Transverse colon (tissue), 4 donors: ENCODE results near the gene KLK1. TPM values are rescaled to one million over a fixed set of nuclear protein-coding genes. Genes with fewer than 3 reads are reported as not detected.

ENCODE experiments used
- DNase-seq: peaks from one replicate; pipeline ENCODE4 v3.0.0-alpha.2; 2019
- H3K27ac ChIP-seq, 4 donors: fragments of 200-600 bp; sonication (generic); 2 replicates each; pipeline ENCODE4 v1.5.1; 2016 to 2018; ENCODE audit warnings: inconsistent platforms in 4 of 4
- H3K27me3 ChIP-seq: fragments of 200-600 bp; sonication (generic); 2 replicates; pipeline ENCODE4 v1.5.1; 2017; ENCODE audit warnings: inconsistent platforms
- H3K36me3 ChIP-seq, 4 donors: fragments of 200-600 bp; sonication (generic); 2 replicates each; pipeline ENCODE4 v1.5.1; 2017 to 2019; ENCODE audit warnings: inconsistent platforms in 4 of 4
- H3K4me1 ChIP-seq, 4 donors: fragments of 200-600 bp; sonication (generic); 2 replicates each; pipeline ENCODE4 v1.5.1; 2017 to 2020; ENCODE audit warnings: inconsistent platforms in 4 of 4
- H3K4me3 ChIP-seq, 4 donors: fragments of 200-600 bp; sonication (generic); 1 replicate in 1 of 4; 2 replicates in 3 of 4; pipeline versions ENCODE4 v1.5.1 to v1.6.1; 2017 to 2019; ENCODE audit warnings: inconsistent platforms in 4 of 4
- H3K9me3 ChIP-seq, 2 donors: fragments of 200-600 bp; sonication (generic); 2 replicates each; pipeline ENCODE4 v1.5.1; 2017 to 2019; ENCODE audit warnings: inconsistent platforms in 2 of 2
- EP300 ChIP-seq: sonication (generic); formaldehyde crosslinking; IDR thresholded peaks from one replicate; pipeline ENCODE4 v1.6.1; 2017; ENCODE audit warnings: antibody characterized with exemption, low read depth
- POLR2A ChIP-seq: fragments of 450-650 bp; IDR thresholded peaks from one replicate; pipeline ENCODE4 v1.6.1; 2016; ENCODE audit warnings: antibody characterized with exemption, mild to moderate bottlenecking, moderate library complexity
- POLR2AphosphoS5 ChIP-seq, 3 donors: sonication (generic); formaldehyde crosslinking; IDR thresholded peaks; one replicate each; pipeline ENCODE4 v1.6.1; 2016; ENCODE audit warnings: antibody characterized with exemption in 3 of 3
- WGBS, 2 donors: methylation state at CpG; one replicate each; pipeline ENCODE4 v1.1.5; 2018; ENCODE audit warnings: low coverage in 1 of 2; 5-methylcytosine and 5-hydroxymethylcytosine counted together
- in situ Hi-C, 4 donors: fragments of 200-750 bp; cut with MboI; loops; one replicate each; pipeline versions ENCODE4 v1.15.0 to v1.15.1; 2017; ENCODE audit warnings: low sequenced_read_pairs in 3 of 4, low pct_ligation_motif_present in 1 of 4, low pct_unique_long_range_greater_than_20kb in 1 of 4
- intact Hi-C: fragments of 100-400 bp; cut with DNase I; formaldehyde crosslinking; loops from one replicate; pipeline ENCODE4 v1.15.1; 2023; ENCODE audit warnings: low total_unique reads
- total RNA-seq, 4 donors: library from RNA; depleted of rRNA; stranded (reverse); fragments of >200 nt; gene quantifications; one replicate each; pipeline ENCODE4 v1.1.0, GENCODE V29; 2016
- TF ChIP-seq, protein P1 (sequence below), 5 experiments: fragments of 200-600 bp in 3 of 5; fragments of 450-650 bp in 2 of 5; sonication (generic) in 3 of 5; IDR thresholded peaks; 1 replicate in 2 of 5; 2 replicates in 3 of 5; pipeline ENCODE4 v1.5.1; 2016 to 2017; ENCODE audit warnings: antibody characterized with exemption in 5 of 5, inconsistent platforms in 3 of 5, mild to moderate bottlenecking in 2 of 5, moderate library complexity in 1 of 5

The KLK1 gene
- total RNA-seq, 4 donors from 2014 or later = 17.0 to 150 (median 35.4) TPM

DNA sequence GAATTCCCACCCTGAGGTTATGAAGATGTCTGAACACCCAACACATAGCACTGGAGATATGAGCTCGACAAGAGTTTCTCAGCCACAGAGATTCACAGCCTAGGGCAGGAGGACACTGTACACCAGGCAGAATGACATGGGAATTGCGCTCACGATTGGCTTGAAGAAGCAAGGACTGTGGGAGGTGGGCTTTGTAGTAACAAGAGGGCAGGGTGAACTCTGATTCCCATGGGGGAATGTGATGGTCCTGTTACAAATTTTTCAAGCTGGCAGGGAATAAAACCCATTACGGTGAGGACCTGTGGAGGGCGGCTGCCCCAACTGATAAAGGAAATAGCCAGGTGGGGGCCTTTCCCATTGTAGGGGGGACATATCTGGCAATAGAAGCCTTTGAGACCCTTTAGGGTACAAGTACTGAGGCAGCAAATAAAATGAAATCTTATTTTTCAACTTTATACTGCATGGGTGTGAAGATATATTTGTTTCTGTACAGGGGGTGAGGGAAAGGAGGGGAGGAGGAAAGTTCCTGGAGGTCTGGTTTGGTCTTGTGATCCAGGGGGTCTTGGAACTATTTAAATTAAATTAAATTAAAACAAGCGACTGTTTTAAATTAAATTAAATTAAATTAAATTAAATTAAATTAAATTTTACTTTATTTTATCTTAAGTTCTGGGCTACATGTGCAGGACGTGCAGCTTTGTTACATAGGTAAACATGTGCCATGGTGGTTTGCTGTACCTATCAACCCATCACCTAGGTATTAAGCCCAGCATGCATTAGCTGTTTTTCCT is 38.1 kb upstream of the KLK1 start:
- Histone ChIP-seq H3K36me3 (no peaks in the 10 kb centered on the region), H3K9me3 (no peaks in the 10 kb centered on the region), H3K27ac (no peak overlapping the region), H3K27me3 (peaks cover 29% of the 10 kb centered on the region), H3K4me1 (no peaks in the 10 kb centered on the region), H3K4me3 (no peak overlapping the region)
- WGBS, 2 donors = 74 to 77% methylated on average over 6 to 7 of the region's 7 CpGs
- in situ Hi-C loops (no loop called here), intact Hi-C loops (no loop called here)
- TF ChIP-seq, protein P1, sequence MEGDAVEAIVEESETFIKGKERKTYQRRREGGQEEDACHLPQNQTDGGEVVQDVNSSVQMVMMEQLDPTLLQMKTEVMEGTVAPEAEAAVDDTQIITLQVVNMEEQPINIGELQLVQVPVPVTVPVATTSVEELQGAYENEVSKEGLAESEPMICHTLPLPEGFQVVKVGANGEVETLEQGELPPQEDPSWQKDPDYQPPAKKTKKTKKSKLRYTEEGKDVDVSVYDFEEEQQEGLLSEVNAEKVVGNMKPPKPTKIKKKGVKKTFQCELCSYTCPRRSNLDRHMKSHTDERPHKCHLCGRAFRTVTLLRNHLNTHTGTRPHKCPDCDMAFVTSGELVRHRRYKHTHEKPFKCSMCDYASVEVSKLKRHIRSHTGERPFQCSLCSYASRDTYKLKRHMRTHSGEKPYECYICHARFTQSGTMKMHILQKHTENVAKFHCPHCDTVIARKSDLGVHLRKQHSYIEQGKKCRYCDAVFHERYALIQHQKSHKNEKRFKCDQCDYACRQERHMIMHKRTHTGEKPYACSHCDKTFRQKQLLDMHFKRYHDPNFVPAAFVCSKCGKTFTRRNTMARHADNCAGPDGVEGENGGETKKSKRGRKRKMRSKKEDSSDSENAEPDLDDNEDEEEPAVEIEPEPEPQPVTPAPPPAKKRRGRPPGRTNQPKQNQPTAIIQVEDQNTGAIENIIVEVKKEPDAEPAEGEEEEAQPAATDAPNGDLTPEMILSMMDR (IDR thresholded peaks at IDR 0.05) = no peak
- TF ChIP-seq EP300 = no peak
- no peak for TF ChIP-seq POLR2AphosphoS5 (IDR thresholded peaks at IDR 0.05)
- no peak for TF ChIP-seq POLR2A
- no peak for DNase-seq

DNA sequence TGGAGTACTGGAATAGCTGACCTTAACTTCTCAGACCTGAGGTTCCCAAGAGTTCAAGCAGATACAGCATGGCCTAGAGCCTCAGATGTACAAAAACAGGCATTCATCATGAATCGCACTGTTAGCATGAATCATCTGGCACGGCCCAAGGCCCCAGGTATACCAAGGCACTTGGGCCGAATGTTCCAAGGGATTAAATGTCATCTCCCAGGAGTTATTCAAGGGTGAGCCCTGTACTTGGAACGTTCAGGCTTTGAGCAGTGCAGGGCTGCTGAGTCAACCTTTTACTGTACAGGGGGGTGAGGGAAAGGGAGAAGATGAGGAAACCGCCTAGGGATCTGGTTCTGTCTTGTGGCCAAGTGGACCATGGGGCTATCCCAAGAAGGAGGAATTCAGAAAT is 37.4 kb upstream of the KLK1 start:
- 81% methylated on average over 5 of the region's 5 CpGs; no CpG with 5 or more reads in 1 of the 2 donors for WGBS, 2 donors
- H3K36me3 ChIP-seq = no peaks in the 10 kb centered on the region
- H3K9me3 ChIP-seq = no peaks in the 10 kb centered on the region
- intact Hi-C loops = no loop called here
- H3K4me1 ChIP-seq = no peaks in the 10 kb centered on the region
- no peak overlapping the region for H3K4me3 ChIP-seq
- in situ Hi-C loops = no loop called here
- H3K27me3 ChIP-seq = peaks cover 22% of the 10 kb centered on the region
- H3K27ac ChIP-seq = no peak overlapping the region
- TF ChIP-seq, protein P1 (IDR thresholded peaks at IDR 0.05) = no peak
- TF ChIP-seq POLR2A (no peak), EP300 (no peak), POLR2AphosphoS5 (IDR thresholded peaks at IDR 0.05) (no peak)
- DNase-seq = no peak

DNA sequence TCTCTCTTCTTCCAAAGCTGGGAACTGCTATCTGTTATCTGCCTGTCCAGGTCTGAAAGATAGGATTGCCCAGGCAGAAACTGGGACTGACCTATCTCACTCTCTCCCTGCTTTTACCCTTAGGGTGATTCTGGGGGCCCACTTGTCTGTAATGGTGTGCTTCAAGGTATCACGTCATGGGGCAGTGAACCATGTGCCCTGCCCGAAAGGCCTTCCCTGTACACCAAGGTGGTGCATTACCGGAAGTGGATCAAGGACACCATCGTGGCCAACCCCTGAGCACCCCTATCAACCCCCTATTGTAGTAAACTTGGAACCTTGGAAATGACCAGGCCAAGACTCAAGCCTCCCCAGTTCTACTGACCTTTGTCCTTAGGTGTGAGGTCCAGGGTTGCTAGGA is 36.3 kb upstream of the KLK1 start:
- Histone ChIP-seq H3K9me3 (no peaks in the 10 kb centered on the region), H3K4me1 (no peaks in the 10 kb centered on the region), H3K27ac (no peak overlapping the region), H3K27me3 (peaks cover 19% of the 10 kb centered on the region), H3K4me3 (no peak overlapping the region), H3K36me3 (no peaks in the 10 kb centered on the region)
- in situ Hi-C loops = no loop called here
- no peak for TF ChIP-seq POLR2A
- no peak for TF ChIP-seq POLR2AphosphoS5 (IDR thresholded peaks at IDR 0.05)
- TF ChIP-seq EP300 = no peak
- TF ChIP-seq, protein P1 (IDR thresholded peaks at IDR 0.05) = no peak
- intact Hi-C loops = no loop called here
- DNase-seq = no peak
- WGBS, 2 donors = 78 to 100% methylated on average over 1 to 4 of the region's 4 CpGs

DNA sequence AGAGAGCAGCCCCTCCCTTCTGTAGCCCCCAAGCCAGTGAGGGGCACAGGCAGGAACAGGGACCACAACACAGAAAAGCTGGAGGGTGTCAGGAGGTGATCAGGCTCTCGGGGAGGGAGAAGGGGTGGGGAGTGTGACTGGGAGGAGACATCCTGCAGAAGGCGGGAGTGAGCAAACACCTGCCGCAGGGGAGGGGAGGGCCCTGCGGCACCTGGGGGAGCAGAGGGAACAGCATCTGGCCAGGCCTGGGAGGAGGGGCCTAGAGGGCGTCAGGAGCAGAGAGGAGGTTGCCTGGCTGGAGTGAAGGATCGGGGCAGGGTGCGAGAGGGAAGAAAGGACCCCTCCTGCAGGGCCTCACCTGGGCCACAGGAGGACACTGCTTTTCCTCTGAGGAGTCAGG is 35.3 kb upstream of the KLK1 start:
- Histone ChIP-seq H3K27ac (peak overlapping the region in 1 of 4 donors; percentile 17), H3K36me3 (no peaks in the 10 kb centered on the region), H3K4me1 (no peaks in the 10 kb centered on the region), H3K27me3 (peaks cover 19% of the 10 kb centered on the region), H3K4me3 (no peak overlapping the region), H3K9me3 (no peaks in the 10 kb centered on the region)
- intact Hi-C loops (no loop called here), in situ Hi-C loops (no loop called here)
- peak; percentile 58 for DNase-seq
- peak in 1 of 3 donors; percentile 13 for TF ChIP-seq POLR2AphosphoS5 (IDR thresholded peaks at IDR 0.05)
- TF ChIP-seq POLR2A = no peak
- 9% methylated on average over 7 of the region's 7 CpGs; no CpG with 5 or more reads in 1 of the 2 donors for WGBS, 2 donors
